GM19468 (cell line): ENCODE data around the gene ITLN1.
"Not testable (repeated sequence)": the region's sequence is repeated elsewhere in the genome, so short reads cannot be mapped to it uniquely, and the experiment has no call there.

Source experiments
- ATAC-seq: cut with Tn5 transposase; IDR thresholded peaks from one replicate; pipeline ENCODE4 v1.9.1; 2021; ENCODE audit warnings: mild to moderate bottlenecking, moderate library complexity, moderate number of reproducible peaks; ENCODE audit not compliant: unreplicated experiment; ENCODE audit errors: extremely low read depth

Gene ITLN1

DNA sequence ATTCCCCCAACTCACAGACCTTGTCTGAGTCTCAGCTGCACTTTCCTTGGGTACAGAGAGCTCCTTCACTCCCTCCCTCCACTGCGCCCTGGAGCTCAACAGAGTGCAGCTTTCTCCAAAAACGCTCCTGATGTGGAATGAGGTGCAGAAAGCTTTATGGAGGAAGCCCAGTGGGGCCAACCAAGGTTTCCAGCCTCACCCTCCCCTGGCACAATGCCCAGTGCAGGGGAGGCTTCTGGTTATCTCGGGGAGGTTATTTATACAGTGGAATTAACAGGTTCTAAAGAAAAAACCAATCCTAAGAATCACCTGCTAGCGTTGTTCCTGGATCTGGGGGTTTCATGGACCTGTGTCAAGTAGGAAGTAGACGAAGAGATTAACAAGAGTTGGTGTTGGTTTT lies at the start of gene ITLN1:
ITLN1 (minus strand) TSS at position 139 of the 400 bp plus-strand sequence. CDS start 303 bp downstream, outside the sequence.
- no peak for ATAC-seq

DNA sequence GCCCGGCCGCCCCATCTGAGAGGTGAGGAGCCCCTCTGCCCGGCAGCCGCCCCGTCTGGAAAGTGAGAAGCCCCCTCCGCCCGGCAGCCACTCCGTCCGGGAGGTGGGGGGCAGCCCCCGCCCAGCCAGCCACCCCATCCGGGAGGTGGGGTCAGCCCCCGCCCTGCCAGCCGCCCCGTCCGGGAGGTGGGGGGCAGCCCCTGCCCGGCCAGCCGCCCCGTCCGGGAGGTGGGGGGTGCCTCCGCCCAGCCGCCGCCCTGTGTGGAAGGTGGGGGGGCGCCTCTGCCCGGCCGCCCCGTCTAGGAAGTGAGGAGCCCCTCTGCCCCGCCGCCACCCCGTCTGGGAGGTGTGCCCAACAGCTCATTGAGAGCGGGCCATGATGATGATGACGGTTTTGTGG lies 48.3 kb upstream of the ITLN1 start:
- ATAC-seq, result not testable (repeated sequence)

- ATAC-seq, result no peak
Measured at GRCh38 chr1:160925652-160926244, 40.8 kb upstream of the ITLN1 start.

DNA sequence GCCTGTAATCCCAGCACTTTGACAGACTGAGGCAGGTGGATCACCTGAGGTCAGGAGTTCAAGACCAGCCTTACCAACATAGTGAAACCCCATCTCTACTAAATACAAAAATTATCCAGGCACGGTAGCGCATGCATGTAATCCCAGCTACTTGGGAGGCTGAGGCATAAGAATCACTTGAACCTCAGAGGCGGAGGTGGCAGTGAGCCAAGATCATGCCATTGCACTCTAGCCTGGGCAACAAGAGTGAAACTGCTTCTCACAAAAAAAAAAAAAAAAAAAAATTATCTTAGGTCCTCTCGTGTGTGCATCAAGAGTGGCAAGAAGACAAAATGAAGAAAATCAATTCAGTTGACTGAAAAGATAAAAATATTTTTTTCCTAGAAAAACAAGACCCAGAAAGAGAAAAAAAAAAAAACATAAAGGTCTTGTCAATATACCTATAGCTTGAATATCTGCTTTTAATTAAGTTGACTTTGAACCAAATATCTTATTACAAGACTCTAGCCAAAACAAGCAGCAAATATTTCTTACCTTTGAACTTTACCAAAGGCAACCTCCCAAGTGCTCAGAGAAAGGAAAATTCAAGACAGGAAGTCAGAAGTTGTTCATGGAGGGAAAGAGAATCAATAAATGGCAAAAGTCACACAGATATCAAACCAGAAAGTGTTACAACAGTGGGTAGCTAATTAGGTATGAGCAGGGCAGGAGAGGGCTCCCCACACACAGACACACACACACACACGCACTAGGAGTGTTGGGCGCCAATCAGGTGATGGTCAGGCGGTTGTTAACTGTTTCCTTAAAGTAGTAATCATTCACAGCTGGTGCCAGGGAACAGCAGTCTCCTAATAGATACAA lies 40.0 kb upstream of the ITLN1 start:
- ATAC-seq, result no peak

- ATAC-seq, result no peak
Measured at GRCh38 chr1:160916666-160917065, 31.7 kb upstream of the ITLN1 start.

- not testable (repeated sequence) for ATAC-seq
Measured at GRCh38 chr1:160913229-160913628, 28.2 kb upstream of the ITLN1 start.

GRCh38 chr1:160911925-160912324 lies 26.9 kb upstream of the ITLN1 start:
- no peak for ATAC-seq

DNA sequence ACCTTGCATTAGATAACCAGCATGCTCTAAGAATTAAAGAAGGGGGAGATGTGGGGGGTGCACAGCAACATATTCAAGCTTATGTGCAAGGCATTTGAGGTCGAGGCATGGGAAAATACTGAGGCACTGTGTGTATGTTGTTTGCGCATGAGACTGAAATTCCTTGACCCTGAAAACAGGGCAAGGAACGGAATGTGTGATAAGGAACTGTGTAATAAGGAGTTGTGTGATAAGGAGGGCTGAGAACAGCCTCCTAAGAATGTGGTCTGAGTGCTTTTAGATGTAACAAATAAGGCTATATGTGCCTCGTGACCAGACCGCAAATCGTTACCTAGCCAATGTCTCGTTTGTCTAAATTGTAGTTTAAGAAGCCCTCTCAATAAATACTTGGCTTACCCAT lies 26.5 kb upstream of the ITLN1 start:
- ATAC-seq, result no peak

DNA sequence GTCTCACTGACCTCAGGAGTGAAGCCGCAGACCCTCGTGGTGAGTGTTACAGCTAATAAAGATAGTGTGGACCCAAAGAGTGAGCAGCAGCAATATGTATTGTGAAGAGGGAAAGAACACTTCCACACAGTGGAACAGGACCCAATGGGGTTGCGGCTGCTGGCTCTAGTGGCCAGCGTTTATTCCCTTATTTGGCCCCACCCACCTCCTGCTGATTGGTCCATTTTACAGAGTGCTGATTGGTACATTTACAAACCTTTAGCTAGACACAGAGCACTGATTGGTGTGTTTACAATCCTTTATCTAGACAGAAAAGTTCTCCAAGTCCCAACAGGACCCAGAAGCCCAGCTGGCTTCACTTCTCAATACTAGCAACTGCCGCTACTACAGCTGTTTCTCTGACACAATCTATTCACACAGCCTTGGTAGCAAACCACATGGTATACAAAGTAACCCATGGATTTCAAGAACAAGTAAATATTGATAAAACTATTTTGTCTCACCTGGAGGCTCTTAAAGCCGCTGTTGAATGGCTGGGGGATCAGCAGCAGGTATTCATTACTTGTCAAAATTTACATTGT lies 25.3 kb upstream of the ITLN1 start:
- ATAC-seq, result no peak

DNA sequence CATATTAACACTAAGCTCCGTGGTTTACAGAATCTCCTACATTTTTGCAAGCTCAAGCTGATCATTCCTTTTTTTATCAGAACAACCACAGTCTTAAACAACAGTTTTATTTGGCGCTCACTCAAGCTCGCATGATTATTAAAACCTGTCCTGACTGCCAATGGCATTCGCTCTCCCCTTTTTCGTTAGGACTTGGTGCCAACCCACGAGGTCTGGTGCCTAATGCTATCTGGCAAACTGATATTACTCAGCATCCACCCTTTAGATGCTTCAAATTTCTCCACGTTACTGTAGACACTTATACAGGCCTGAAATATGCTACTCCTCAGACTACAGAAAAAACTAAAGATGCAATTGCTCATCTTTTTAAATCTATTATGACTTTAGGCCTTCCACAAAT lies 23.0 kb upstream of the ITLN1 start:
- ATAC-seq, result no peak

DNA sequence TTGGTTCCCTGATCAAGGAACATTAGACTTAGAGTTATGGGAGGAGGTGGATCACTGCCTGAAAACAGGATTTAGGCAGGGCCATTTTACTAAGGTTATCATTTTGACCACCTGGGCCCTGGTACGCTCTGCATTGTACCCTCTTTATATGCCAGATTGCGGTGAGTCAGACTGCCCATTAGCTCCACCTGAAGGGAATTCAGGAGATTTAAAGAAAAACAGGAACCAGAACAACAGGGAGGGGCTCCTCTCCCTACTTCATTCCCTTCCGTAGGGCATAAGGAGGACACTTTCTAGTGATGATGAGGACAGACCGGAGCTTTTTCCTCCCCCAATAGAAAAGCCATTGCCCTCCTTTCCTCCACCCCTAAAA lies 20.6 kb upstream of the ITLN1 start:
- no peak for ATAC-seq

GRCh38 chr1:160904783-160905616 lies 20.0 kb upstream of the ITLN1 start:
- ATAC-seq, result no peak

- not testable (repeated sequence) for ATAC-seq
Measured at GRCh38 chr1:160902251-160902650, 17.3 kb upstream of the ITLN1 start.

- no peak for ATAC-seq
Measured at GRCh38 chr1:160901768-160902167, 16.8 kb upstream of the ITLN1 start.

- ATAC-seq, result not testable (repeated sequence)
Measured at GRCh38 chr1:160900683-160901082, 15.7 kb upstream of the ITLN1 start.

DNA sequence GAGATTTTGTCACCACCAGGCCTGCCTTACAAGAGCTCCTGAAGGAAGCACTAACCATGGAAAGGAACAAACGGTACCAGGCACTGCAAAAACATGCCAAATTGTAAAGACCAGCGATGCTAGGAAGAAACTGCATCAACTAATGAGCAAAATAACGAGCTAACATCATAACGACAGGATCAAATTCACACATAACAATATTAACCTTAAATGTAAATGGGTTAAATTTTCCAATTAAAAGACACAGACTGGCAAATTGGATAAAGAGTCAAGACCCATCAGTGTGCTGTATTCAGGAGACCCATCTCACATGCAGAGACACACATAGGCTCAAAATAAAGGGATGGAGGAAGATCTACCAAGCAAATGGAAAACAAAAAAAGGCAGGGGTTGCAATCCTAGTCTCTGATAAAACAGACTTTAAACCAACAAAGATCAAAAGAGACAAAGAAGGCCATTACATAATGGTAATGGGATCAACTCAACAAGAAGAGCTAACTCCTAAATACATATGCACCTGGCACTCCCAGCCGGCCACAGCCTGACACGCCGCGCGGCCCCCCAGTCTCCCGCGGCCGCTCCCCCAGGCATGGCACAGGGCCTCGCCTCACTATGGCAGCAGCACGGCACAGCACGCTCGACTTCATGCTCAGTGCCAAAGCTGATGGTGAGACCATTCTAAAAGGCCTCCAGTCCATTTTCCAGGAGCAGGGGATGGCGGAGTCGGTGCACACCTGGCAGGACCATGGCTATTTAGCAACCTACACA lies 9.6 kb upstream of the ITLN1 start:
- not testable (repeated sequence) for ATAC-seq

GRCh38 chr1:160891474-160891873 lies 6.5 kb upstream of the ITLN1 start:
- ATAC-seq, result no peak

- ATAC-seq, result no peak
Measured at GRCh38 chr1:160888926-160889325, 3.9 kb upstream of the ITLN1 start.

- ATAC-seq, result no peak
Measured at GRCh38 chr1:160887071-160887470, 2.1 kb upstream of the ITLN1 start.

DNA sequence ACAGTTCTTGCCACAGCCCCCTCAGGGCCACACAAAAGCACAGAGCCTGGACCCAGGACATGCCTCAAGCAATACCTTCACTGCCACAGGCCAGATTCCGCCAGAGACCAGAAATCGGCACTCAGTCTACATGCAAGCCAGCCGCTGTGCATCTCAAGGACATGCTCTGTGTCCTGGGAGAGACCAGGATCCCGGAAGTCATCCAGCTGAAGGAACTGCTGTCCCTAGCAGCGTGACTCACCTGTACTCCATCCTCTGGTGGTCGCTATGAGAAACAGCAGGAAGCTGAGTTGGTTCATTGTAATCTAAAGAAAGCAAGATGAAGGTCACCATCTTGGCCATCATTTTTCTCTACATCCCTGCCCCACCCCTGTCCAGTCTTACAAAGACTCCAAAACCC lies 401 bp downstream of the ITLN1 start:
- no peak for ATAC-seq
